ENCODE measurements around the gene NCAPH2.
"Not testable (repeated sequence)": the region's sequence is repeated elsewhere in the genome, so short reads cannot be mapped to it uniquely, and the experiment has no call there.

NCAPH2 gene

DNA sequence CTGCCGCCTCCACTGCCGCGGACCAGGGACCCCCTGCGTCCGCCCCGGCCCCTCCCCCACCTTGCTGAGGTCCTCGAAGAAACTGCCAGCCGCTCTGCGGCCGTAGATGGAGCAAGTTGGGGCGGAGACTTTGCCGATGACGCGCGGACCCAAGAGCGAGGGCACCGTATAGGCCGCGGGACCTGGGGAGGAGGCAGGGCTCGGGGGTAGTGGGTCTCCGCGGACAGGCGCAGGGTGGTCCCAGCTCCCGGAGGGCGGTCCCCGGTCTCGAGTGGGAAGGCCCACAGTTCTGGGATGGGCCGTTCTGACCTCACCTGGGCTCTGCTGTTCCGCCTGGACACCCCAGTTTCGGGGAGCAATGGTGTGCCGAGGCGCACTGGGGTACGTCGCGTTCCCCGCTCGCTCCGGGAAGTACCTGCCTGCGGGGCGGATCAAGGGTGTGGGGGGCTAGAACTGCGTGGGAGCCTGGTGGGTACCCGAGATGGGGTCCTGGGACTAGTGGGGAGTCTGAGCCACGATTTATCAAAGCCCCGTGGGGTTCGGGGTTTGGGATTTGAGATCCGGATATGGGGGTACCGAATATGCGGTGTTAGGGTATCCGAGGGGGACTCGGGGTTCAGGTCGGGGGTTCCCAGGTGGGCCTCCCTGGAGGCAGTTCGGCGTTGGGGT, 23.0 kb downstream of the NCAPH2 start:
- DNase-seq (ENCODE audit: low read depth): no peak

DNA sequence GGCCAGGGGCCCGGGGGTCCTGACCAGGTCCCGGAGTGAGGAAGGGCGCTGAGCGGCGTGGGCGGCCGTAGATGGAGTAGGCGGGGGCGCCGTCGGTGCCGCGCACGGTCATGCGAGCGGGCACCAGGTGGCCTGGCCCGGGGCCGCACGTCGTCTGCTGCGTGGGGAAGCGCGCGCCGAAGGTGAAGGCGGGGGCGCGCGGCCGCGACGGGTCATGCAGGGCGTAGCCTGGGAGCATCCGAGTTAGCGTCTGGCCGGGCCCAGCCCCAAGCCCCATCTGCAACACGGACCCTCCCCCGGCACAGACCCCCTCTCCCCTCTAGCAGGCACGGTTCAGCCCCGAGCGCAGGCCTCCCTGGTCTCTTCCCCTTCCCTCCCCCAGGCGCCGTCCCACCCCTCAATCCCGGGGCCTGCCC, 23.5 kb downstream of the NCAPH2 start:
- no peak for DNase-seq (ENCODE audit: low read depth)

DNA sequence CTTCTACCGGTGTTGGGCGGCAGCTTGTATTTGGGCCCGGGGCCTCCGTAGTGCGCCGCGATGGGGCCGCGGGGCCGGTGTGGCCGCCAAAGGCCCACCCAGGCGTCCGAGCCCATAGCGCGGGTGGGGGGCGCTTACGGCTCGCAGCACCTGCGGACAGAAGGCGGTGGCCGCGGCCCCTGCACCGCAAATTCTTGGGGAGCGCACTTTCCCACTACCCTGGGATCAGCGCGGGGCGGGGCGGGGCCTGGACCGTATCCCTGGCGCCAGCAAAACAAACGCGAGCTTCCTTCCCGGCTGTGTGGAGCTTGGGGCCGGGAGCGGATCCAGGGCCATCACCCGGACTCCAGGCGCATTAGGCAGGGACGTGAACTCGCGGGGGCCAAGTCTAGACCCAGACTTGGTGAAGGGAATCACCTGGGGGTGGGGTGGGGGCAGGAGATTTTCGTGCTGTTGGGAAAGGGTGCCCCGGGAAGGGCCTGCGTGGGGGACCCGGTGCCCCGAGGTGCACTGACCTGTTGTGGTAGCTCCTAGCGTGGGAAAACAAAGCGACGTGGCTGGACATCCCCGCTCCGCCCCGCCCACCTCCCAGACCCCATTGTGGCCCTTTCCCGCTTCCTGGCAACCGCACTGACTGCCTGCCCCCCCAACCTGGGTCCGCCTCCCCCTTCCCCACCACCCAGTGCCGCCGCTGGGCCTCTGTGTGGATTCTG, 24.1 kb downstream of the NCAPH2 start:
- no peak for DNase-seq (ENCODE audit: low read depth)

DNA sequence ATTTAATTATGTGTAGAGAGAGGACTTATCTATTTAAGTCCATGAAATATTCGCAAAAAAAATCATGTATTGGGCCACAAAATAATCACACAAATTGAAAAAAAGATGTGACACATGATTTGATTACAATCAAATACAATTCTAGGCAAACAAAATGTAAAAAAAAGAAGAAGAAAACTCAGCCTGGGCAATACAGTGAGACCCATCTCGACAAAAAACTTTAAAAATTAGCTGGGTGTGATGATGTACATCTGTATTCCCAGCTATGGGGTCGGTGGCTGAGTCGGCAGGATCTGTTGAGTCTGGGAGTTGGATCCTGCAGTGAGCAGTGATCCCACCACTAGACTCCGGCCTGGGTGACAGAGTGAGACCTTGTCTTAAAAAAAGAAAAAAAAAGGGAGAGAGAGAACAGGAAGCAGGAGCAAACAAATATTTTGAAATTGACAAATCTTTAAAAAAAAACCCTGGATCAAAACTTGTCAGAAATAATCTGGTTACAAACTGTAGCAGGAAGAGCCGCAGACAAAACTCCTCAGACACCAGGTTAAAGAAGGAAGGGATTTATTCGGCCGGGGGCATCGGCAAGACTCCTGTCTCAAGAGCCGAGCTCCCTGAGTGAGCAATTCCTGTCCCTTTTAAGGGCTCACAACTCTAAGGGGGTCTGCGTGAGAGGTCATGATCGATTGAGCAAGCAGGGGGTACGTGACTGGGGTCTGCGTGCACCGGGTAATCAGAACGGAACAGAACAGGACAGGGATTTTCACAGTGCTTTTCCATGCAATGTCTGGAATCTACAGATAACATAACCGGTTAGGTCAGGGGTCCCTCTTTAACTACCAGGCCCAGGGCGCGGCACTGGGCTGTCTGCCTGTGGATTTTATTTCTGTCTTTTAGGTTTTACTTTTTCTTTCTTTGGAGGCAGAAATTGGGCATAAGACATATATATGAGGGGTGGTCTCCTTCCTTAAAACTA, 25.1 kb downstream of the NCAPH2 start:
- DNase-seq (ENCODE audit: low read depth): no peak

DNA sequence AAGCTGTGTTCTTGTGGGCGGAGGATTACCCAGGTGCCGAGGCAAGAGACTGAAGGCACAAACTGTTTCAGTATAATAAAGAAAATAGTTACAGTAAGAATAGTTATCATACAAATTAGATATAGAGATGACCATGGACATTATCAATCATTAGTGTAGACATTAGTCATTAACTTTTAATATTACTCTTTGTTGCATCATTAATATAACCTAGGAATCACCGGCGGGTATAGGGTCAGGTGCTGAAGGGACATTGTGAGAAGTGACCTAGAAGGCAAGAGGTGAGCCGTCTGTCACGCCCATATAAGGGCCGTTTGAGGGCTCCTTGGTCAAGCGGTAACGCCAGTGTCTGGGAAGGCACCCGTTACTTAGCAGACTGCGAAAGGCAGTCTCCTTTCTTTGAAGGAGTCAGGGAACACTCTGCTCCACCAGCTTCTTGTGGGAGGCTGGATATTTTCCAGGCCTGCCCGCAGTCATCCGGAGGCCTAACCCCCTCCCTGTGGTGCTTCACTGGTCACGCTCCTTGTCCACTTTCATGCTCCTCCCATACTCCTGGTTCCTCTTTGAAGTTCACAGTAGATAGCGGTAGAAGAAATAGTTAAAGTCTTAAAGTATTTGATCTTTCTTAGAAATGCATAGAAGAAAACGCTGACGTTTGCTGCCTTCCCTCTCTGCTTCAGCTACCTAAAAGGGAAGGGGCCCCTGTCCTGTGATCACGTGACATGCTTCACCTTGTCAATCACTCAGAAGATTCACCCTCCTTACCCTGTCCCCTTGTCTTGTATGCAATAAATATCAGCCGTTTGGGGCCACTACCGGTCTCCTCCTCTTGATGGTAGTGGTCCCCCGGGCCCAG, 26.1 kb downstream of the NCAPH2 start:
- DNase-seq (ENCODE audit: low read depth): not testable (repeated sequence)

DNA sequence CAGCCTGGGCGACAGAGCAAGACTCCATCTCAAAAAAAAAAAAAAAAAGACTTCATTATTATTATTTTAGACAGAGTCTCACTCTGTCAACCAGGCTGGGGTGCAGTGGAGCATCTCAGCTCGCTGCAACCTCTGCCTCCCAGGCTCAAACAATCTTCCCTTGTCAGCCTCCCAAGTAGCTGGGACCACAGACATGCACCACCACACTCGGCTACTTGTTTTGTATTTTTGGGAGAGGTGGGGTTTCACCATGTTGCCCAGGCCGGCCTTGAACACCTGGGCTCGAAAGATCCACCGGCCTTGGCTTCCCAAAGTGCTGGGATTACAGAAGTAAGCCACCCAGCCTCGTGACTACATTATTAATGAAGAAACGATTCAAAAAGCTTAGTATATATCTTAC, 27.1 kb downstream of the NCAPH2 start:
- DNase-seq (ENCODE audit: low read depth): no peak

DNA sequence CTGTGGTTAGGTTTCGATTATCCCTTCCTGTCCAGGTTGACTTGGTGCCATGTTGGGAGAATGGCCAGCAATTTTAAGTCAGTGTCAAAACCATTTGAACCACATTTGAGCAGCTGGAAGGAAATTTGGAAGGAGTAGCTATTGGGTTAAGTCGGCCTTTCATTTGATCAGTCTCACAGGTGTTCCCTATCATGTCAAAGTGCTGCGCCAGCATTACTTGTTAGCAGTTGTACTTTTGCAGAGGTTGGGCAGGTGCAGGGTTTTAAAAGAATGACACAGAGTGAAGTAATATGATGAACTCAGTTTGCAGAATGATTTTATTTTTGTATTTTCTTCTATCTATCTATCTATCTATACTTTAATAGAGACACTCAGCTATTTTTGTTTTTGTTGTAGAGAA, 28.2 kb downstream of the NCAPH2 start:
- DNase-seq (ENCODE audit: low read depth): no peak

DNA sequence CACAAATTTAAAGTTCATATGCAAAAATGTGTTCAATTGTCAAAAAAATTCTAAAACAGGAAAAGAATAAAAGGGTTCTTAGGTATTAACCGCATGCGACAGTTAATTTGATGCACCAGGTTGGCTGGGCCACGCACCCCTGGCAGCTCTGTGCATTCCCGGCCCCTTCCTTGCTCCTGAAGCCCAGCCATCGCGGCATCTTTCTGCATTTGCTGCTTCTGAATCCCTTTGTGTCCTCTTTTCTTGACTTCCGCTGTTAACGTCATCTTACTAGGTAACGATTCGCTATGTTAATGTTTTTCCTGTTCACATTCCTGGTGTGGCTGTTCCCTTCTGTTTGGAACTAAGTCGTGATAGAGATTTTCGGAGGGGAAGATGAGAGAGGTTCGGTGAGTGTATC, 29.7 kb downstream of the NCAPH2 start:
- DNase-seq (ENCODE audit: low read depth): no peak

DNA sequence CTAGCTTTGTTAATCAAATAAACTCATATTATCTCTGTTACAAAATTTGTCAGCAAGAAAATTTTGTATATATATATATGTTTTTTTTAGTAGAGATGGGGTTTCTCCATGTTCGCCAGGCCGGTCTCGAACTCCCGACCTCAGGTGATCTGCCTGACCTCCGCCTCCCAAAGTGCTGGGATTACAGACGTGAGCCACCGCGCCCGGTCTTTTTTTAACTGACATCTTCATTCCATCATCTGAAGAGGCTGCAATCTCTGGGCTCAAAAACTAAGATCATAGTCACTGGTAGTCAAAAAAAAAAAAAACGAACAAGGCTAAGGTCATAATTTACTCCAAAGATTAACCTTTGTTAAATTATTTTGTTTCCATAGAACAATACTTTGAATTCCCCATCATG, 32.4 kb downstream of the NCAPH2 start:
- DNase-seq (ENCODE audit: low read depth): no peak

DNA sequence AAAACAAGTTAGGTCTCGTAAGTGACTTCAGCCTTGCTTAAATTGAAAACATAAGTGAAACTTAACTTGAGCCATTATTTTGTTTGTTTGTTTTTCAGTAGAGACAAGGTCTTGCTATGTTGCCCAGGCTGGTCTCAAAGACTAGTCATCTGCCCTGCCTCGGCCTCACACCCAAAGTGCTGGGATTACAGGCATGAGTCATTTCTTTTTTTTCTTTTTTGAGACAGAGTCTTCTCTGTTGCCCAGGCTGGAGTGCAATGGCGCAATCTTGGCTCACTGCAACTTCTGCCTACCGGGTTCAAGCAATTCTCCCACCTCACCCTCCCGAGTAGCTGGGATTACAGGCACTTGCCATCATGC, 33.6 kb downstream of the NCAPH2 start:
- DNase-seq (ENCODE audit: low read depth): not testable (repeated sequence)

DNA sequence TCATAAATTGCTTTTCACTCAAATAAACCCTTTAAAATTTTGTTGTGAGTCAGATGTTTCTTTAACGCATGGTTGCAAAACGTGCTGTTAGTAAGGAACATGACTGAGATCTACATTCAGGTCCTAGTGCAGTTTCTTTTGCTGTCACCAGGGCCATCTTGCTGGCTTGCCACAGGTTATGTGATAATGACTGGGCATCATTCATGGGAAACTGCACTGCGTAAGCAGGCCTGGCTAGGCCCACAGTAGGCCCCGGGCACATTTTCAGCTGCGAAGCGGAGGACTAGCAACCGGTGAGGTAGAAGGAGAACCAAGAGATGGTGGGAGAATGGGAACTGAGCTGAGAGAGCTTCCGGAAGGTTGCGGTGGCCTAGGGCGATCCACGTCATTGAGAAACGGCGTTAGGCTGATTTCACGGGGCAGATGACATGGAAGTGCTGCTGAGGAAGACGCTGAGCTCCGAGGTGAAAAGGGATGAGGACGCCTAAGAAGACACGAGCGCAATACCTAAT, 34.4 kb downstream of the NCAPH2 start:
- no peak for DNase-seq (ENCODE audit: low read depth)

DNA sequence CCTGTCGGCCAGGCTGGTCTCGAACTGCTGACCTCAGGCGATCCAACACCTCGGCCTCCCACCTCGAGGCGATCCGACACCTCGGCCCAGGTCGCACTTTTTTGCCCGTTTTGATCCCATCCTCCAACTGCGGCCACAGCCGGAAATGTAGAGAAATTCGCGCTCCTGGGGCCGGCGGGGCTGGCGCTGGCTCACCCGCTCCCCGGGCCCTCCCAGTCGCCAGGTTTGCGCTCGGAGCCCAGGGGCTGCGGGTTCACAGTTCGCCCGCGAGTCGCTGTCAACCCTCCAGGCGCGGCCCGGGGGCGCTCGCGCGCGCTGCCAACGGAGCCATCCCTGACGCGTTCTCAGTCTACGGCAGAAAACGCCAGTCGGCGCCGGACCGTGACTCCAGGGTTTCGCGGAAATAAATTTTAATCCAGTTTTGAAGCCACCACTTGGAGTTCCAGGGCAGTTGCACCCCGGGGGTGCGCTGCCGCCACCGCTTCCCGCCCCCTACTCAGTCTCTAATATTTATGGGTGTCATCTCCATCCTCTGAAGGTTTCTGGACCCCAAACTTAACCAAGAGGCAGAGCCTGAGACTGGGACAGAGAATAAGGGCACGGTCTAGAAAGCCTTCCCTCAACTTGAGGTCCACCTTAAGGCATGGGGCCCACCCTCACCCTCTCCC, 36.2 kb downstream of the NCAPH2 start:
- no peak for DNase-seq (ENCODE audit: low read depth)

DNA sequence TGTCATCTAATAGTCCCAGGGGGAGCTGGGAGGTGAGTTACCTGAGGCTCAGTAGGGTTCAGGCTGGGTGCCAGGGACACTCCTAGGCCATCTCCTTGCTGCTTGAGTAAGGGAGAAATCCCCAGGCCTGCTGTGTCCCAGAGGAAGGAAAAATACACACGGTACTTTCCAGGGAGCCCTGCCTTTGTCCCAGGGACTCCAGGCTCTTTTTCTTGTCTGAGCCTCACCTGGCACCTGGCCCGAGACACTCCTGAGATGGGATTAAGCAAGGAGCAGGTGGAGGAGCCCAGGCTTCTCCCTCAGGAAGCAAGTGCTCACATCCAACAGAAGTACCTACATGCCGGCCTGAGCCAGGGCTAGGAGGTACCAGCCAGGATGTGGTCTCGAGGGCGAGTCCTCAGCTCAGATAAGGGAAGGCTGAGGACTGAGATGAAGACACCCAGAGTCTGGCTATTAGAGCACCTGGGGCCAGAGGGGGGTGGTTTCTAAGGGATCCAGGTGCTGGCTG, 36.8 kb downstream of the NCAPH2 start:
- no peak for DNase-seq (ENCODE audit: low read depth)

DNA sequence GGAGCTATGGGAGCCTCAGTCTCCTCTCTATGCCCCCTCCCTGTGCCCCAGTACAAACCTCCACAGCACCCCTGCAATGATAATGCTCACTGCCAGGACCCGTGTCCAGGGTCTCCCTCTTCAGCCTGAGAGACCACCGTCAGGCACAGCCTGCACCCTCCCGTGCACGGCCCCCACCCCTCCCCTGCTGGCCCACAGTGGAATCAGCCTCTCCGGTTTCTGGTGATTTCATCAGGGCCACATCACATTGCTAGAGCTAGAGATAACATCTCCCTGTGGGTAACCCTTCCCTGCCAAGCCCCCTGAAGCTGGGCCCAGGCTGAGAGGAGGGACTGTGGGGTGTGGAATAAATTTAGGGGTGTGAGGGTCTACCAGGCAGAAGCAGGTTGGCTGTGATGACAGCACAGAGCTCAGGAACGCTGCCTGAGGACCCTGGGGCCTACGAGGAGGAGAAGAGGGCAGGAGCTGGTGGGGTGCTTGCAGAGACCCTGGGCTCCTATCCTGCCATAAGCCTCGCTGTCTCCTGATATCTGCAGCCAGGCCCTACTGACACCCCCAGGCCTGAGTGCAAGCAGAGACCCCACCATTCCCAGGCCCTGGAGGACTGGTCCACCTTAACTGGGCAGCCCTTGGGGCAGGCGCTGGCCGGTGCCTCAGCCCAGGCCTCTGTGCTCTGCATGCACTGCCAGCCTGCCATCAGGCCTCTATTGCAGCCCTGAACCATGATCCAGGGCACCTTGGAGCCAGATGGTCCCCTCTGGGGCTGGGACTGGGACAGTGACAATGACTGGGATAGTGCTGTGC, 37.7 kb downstream of the NCAPH2 start, which contains the start of gene KLHDC7B:
Gene KLHDC7B, plus strand, starts transcription at position 378 of the 804 bp plus-strand sequence. Its CDS starts 345 bp downstream, at position 723.
- no peak for DNase-seq (ENCODE audit: low read depth)

DNA sequence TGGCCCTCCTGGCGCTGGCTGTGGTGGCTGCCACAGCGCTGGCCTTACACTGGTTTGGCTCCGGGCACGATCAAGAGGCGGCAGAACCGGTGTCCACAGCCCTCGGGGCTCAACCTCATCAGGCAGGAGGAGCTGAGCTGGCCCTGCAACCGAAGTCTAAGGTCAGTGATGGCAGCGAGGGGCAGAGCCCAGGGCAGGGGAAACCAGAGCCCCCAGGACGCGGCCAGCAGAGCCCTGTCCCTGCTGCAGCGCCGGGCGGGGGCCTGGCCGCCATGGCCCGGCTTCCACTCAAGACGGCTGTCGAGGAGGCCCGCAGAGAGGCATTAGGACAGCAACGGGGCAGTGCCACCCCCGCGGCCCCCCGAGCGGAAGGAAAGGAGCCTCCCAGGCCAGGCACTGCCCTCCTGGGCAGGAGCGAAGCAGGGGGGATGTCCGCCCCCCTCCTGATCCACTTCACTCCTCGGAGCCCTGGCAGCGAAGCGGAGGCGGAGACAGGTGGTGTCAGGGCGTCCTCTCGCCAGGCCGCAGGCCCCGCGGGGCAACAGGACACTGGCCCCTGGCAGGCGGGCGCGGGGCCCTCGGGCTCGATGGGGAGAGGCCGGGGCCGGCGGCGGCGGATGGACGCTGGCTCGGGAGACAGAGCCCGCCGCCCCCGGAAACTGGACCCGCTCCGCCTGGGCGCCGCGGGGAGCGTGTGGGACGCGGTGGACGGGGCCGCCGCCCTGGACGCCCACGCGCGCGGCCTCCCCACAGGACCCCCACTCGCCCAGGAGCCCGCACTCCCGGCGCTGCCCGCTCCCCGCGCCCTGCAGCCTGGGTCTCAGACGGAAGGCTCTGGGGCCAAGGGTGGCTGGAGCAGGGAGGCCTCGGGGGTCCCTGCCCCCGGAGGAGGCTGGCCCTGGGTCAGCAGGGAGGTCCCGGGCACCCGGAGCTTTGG, 38.6 kb downstream of the NCAPH2 start:
- DNase-seq (ENCODE audit: low read depth): no peak

DNA sequence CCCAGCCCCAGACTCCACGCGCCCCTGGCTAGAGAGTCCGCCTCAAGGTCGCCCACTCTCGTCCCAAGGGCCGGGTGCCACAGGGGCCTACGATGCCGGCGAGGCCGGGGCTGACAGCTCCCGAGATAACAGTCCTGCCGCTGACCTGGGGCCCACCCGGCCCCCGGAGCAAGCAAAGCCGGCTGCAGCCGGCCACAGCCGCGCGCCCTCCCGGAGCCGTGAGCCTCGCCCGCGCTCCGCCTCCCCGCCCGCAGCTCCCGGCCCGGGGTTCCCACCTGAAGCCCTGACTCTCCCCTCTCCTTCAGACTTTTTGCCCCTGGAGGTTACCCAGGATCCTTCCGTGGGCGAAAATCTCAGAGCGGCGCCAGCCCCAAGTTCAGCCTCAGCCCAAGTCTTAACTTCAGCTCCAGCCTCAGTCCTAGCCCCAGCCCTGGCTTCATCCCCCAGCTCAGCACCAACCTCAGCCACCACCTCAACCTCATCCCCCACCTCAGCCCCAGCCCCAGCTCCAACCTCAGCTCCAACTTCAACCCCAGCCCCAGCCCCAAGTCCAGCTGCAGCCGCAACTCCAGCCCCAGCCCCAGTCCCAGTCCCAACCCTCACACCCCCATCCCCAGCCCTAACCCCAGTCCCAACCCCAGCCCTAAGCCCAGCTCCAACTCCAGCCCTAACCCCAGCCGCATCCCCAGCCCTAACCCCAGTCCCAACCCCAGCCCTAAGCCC, 39.4 kb downstream of the NCAPH2 start:
- no peak for DNase-seq (ENCODE audit: low read depth)

DNA sequence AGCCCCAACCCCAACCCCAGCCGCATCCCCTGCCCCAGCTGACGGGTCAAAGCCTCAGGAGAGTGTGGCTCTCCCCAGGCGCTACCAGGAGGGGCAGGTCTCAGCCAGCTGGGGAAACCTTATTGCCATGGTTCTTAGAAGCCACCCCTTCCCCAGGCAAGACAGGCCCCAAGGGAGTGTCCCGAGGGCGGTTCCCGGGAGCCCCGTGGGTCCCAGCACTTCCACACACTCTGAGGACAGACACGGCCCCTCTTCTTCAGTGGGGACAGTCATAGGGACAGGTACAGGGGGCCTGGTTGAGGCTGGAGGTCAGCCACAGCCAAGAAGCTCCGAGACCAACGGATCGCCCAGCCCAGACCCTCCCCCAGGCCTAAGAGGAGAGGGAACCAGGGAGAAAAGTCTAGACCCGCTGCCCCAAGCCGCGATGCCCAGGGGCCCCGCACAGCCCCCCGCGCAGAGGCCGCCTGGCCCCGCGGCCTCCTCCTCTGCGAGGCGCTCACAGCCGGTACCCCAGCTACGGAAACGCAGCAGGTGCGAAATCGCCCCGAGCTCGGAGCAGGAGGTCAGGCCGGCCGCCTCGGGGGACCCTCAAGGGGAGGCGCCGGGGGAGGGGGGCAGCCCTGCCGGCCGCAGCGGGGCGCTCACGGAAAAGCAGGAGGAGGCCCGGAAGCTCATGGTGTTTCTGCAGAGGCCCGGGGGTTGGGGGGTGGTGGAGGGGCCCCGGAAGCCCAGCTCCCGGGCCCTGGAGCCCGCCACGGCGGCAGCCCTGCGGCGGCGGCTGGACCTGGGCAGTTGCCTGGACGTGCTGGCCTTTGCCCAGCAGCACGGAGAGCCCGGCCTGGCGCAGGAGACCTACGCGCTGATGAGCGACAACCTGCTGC, 40.3 kb downstream of the NCAPH2 start:
- no peak for DNase-seq (ENCODE audit: low read depth)
